B cell (primary cell): Measurements from ENCODE around the gene BRIP1.

Experiments used
- EZH2 ChIP-seq: IDR thresholded peaks from 2 replicates; pipeline ENCODE4 v1.6.1; 2012; ENCODE audit warnings: borderline replicate concordance, low read depth, mild to moderate bottlenecking, moderate library complexity, low read length; ENCODE audit not compliant: insufficient read depth, poor library complexity, severe bottlenecking
- TF ChIP-seq, protein P1 (sequence below): fragments of 200-600 bp; IDR thresholded peaks from one replicate; pipeline ENCODE4 v1.8.0; 2022; ENCODE audit warnings: antibody characterized with exemption, mild to moderate bottlenecking

DNA sequence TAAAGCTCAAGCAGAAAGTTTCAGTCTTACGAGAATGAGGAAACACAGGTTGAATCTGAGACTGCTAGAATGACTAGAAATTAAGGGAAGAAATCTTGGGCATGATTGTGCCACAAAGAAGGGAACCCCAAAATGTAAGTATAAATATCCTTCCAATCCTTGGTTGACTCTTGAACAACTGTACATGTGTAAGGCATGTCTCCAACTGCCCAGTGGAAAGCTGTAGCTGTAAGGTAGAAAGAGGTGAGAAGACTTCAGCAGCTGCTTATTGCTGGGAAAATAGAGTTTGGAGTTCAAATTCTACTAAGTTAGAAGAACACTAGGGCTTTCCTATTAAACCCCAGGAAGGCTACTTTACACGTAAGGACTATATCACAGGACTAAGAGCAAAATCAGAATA lies 212.6 kb downstream of the BRIP1 start:
- TF ChIP-seq, protein P1, sequence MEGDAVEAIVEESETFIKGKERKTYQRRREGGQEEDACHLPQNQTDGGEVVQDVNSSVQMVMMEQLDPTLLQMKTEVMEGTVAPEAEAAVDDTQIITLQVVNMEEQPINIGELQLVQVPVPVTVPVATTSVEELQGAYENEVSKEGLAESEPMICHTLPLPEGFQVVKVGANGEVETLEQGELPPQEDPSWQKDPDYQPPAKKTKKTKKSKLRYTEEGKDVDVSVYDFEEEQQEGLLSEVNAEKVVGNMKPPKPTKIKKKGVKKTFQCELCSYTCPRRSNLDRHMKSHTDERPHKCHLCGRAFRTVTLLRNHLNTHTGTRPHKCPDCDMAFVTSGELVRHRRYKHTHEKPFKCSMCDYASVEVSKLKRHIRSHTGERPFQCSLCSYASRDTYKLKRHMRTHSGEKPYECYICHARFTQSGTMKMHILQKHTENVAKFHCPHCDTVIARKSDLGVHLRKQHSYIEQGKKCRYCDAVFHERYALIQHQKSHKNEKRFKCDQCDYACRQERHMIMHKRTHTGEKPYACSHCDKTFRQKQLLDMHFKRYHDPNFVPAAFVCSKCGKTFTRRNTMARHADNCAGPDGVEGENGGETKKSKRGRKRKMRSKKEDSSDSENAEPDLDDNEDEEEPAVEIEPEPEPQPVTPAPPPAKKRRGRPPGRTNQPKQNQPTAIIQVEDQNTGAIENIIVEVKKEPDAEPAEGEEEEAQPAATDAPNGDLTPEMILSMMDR = no peak
- TF ChIP-seq EZH2 = no peak
